ENCODE results near the gene MRPL4.
A peak's percentile ranks its signal among the peaks of the same experiment; 100 is the strongest.

Gene MRPL4

GRCh38 chr19:10290357-10290875 lies 38.4 kb downstream of the MRPL4 start:
- no peak for DNase-seq

- peak; percentile 64 for DNase-seq
Measured at GRCh38 chr19:10290876-10291553, 39.0 kb downstream of the MRPL4 start.

GRCh38 chr19:10291554-10292205 lies 39.7 kb downstream of the MRPL4 start:
- DNase-seq, result no peak

GRCh38 chr19:10292206-10292788 lies 40.3 kb downstream of the MRPL4 start:
- peak; percentile 77 for DNase-seq

GRCh38 chr19:10292789-10293636 lies 41.0 kb downstream of the MRPL4 start:
- peak; percentile 33 for DNase-seq

GRCh38 chr19:10293637-10294367 lies 41.8 kb downstream of the MRPL4 start:
- no peak for DNase-seq

GRCh38 chr19:10294368-10294697 lies 42.3 kb downstream of the MRPL4 start:
- no peak for DNase-seq

- peak; percentile 82 for DNase-seq
Measured at GRCh38 chr19:10295305-10295846, 43.4 kb downstream of the MRPL4 start.

GRCh38 chr19:10295847-10296591 lies 44.0 kb downstream of the MRPL4 start:
- DNase-seq, result no peak

- no peak for DNase-seq
Measured at GRCh38 chr19:10299545-10300458, 47.8 kb downstream of the MRPL4 start.

- DNase-seq, result peak; percentile 59
Measured at GRCh38 chr19:10305139-10305806, 53.3 kb downstream of the MRPL4 start.

GRCh38 chr19:10306327-10306726 lies 54.3 kb downstream of the MRPL4 start:
- DNase-seq, result no peak

- DNase-seq, result no peak
Measured at GRCh38 chr19:10309423-10309822, 57.4 kb downstream of the MRPL4 start, which contains the start of gene ZGLP1. ZGLP1 (minus strand) TSS chr19:10309815.
